MM.1S (cell line): Measurements from ENCODE around the gene ENGASE.

Experiments used
- DNase-seq: peaks from one replicate; pipeline ENCODE4 v3.0.0-alpha.2; 2015
- H2AFZ ChIP-seq: fragments of 300-600 bp; sonication (generic); 2 replicates; pipeline ENCODE4 v1.6.0; 2016; ENCODE audit warnings: antibody characterized with exemption, low read length
- H3F3A ChIP-seq: fragments of 300-600 bp; sonication (generic); 2 replicates; pipeline ENCODE4 v1.6.1; 2016; ENCODE audit warnings: mild to moderate bottlenecking, antibody characterized with exemption, low read length, moderate library complexity, mixed read lengths; ENCODE audit not compliant: insufficient read depth
- H3K27ac ChIP-seq: fragments of 300-600 bp; sonication (generic); 2 replicates; pipeline ENCODE4 v1.5.1; 2016; ENCODE audit warnings: mild to moderate bottlenecking, low read length
- H3K27me3 ChIP-seq: fragments of 300-600 bp; sonication (generic); replicated peaks from 2 replicates; pipeline ENCODE4 v1.6.0; 2016; ENCODE audit warnings: low read length; ENCODE audit not compliant: insufficient read depth
- H3K36me3 ChIP-seq: fragments of 300-600 bp; sonication (generic); replicated peaks from 2 replicates; pipeline ENCODE4 v1.6.1; 2016; ENCODE audit warnings: mild to moderate bottlenecking, low read length, mixed read lengths; ENCODE audit not compliant: insufficient read depth
- H3K4me1 ChIP-seq: fragments of 300-600 bp; sonication (generic); 2 replicates; pipeline ENCODE4 v1.6.1; 2016; ENCODE audit warnings: low read length, mixed read lengths
- H3K4me2 ChIP-seq: fragments of 300-600 bp; sonication (generic); 2 replicates; pipeline ENCODE4 v1.6.0; 2016; ENCODE audit warnings: low read depth, low read length
- H3K4me3 ChIP-seq: fragments of 300-600 bp; sonication (generic); 2 replicates; pipeline ENCODE4 v1.5.1; 2016; ENCODE audit warnings: low read length, mixed read lengths
- H3K79me2 ChIP-seq: fragments of 300-600 bp; sonication (generic); 2 replicates; pipeline ENCODE4 v1.6.1; 2016; ENCODE audit warnings: mixed run types, low read length, mixed read lengths
- H3K9ac ChIP-seq: fragments of 300-600 bp; sonication (generic); 2 replicates; pipeline ENCODE4 v1.6.1; 2016; ENCODE audit warnings: low read length, mixed read lengths
- H3K9me2 ChIP-seq: fragments of 300-600 bp; sonication (generic); replicated peaks from 2 replicates; pipeline ENCODE4 v1.6.1; 2016; ENCODE audit warnings: mild to moderate bottlenecking, low read length, mixed read lengths; ENCODE audit not compliant: insufficient read depth
- H3K9me3 ChIP-seq: fragments of 300-600 bp; sonication (generic); replicated peaks from 2 replicates; pipeline ENCODE4 v1.6.1; 2016; ENCODE audit warnings: mild to moderate bottlenecking, low read length, mixed read lengths; ENCODE audit not compliant: insufficient read depth
- H4K20me1 ChIP-seq: fragments of 300-600 bp; sonication (generic); 2 replicates; pipeline ENCODE4 v1.6.1; 2016; ENCODE audit warnings: mild to moderate bottlenecking, low read length, moderate library complexity, mixed read lengths; ENCODE audit not compliant: insufficient read depth
- EZH2 ChIP-seq: fragments of 300-600 bp; sonication (generic); optimal IDR thresholded peaks from 2 replicates; pipeline ENCODE3; 2017; ENCODE audit warnings: low read depth, mild to moderate bottlenecking, antibody characterized with exemption, low read length, mixed read lengths
- EZH2phosphoT487 ChIP-seq: fragments of 300-600 bp; sonication (generic); IDR thresholded peaks from 2 replicates; pipeline ENCODE4 v1.6.1; 2018; ENCODE audit warnings: antibody characterized with exemption, low read length
- TF ChIP-seq, protein P1 (sequence below): fragments of 300-600 bp; sonication (generic); IDR thresholded peaks from 2 replicates; pipeline ENCODE4 v1.5.1; 2016; ENCODE audit warnings: antibody characterized with exemption, low read length, mixed read lengths

The ENGASE gene

DNA sequence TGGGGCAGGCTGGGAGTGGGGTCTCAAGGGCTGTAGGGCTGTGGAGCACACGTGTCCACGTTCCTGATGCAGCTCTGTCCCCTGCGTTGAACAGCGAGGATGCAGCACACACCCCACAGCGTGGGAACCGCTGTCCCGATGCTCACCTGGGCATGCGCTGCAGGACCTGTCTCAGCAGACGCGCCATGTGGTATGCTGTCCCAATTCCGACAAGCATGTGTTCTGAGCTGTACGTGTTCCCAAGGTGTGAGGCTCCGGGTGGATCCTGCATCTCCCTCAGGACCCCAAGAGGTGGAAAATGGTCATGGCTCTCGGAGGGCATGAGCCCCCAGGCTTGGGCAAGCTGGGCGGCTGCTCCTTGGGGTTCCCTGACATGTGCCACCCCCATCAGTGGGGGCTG is 34.2 kb downstream of the ENGASE start:
- Histone ChIP-seq H3K4me3 (no peak overlapping the region), H3K9me3 (no peaks in the 10 kb centered on the region), H3K9ac (no peak overlapping the region), H3K27me3 (peaks cover 98% of the 10 kb centered on the region), H2AFZ (no peak overlapping the region), H4K20me1 (no peaks in the 10 kb centered on the region), H3K79me2 (no peaks in the 10 kb centered on the region), H3K4me1 (no peaks in the 10 kb centered on the region), H3K27ac (no peak overlapping the region), H3F3A (no peaks in the 10 kb centered on the region), H3K4me2 (no peak overlapping the region), H3K36me3 (no peaks in the 10 kb centered on the region), H3K9me2 (no peaks in the 10 kb centered on the region)
- no peak for DNase-seq
- TF ChIP-seq, protein P1, sequence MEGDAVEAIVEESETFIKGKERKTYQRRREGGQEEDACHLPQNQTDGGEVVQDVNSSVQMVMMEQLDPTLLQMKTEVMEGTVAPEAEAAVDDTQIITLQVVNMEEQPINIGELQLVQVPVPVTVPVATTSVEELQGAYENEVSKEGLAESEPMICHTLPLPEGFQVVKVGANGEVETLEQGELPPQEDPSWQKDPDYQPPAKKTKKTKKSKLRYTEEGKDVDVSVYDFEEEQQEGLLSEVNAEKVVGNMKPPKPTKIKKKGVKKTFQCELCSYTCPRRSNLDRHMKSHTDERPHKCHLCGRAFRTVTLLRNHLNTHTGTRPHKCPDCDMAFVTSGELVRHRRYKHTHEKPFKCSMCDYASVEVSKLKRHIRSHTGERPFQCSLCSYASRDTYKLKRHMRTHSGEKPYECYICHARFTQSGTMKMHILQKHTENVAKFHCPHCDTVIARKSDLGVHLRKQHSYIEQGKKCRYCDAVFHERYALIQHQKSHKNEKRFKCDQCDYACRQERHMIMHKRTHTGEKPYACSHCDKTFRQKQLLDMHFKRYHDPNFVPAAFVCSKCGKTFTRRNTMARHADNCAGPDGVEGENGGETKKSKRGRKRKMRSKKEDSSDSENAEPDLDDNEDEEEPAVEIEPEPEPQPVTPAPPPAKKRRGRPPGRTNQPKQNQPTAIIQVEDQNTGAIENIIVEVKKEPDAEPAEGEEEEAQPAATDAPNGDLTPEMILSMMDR = no peak
- TF ChIP-seq EZH2phosphoT487 (no peak), EZH2 (no peak)

DNA sequence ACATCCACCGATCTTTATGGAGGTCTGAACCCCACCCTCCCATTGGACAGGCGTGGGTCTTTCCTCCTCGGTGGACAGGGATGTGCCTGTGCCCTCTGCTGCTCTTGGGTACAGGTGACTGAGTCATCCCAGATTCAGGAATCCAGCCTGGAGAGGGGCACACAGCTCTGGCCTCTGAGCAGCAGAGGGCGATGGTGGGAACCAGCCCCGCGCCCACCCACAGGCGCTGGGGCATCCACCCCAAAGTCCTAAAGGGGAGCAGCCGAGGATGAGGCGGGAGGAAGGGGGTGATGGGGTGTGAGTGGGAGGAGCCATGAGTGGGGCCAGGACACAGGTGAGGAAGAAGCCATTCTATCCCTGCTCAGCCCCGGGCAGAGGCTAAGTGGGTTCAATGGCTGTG is 35.0 kb downstream of the ENGASE start:
- Histone ChIP-seq H3K27ac (no peak overlapping the region), H3F3A (no peaks in the 10 kb centered on the region), H3K79me2 (no peaks in the 10 kb centered on the region), H3K4me3 (no peak overlapping the region), H2AFZ (no peak overlapping the region), H3K27me3 (peaks cover 98% of the 10 kb centered on the region), H3K9ac (no peak overlapping the region), H3K4me2 (no peak overlapping the region), H3K4me1 (no peaks in the 10 kb centered on the region), H3K36me3 (no peaks in the 10 kb centered on the region), H3K9me3 (no peaks in the 10 kb centered on the region), H4K20me1 (no peaks in the 10 kb centered on the region), H3K9me2 (no peaks in the 10 kb centered on the region)
- TF ChIP-seq, protein P1 = no peak
- no peak for DNase-seq

DNA sequence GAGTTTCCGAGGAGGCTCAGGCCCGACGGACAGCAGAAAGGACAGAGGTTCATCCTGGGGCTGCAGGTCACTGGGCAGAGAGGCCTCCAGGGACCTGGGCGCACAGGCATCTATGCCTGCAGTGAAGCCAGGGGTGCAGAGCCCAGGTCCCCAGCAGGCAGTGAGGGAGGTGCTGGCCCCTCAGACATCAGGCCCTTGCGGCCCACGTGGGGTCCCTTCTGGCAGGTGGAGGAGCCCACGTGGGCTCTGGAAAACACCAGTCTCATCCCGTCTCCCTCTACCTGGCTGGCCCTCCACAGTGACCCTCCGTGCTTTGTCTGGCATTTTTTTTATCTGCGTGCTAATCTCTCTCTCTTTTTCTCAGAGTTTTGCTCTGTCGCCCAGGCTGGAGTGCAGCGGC is 36.5 kb downstream of the ENGASE start:
- no peaks in the 10 kb centered on the region for H3K79me2 ChIP-seq
- TF ChIP-seq EZH2phosphoT487 (no peak), EZH2 (no peak)
- TF ChIP-seq, protein P1 = no peak
- no peaks in the 10 kb centered on the region for H3K36me3 ChIP-seq
- no peaks in the 10 kb centered on the region for H4K20me1 ChIP-seq
- DNase-seq = no peak
- no peaks in the 10 kb centered on the region for H3K9me2 ChIP-seq
- H2AFZ ChIP-seq = no peak overlapping the region
- H3K9me3 ChIP-seq = no peaks in the 10 kb centered on the region
- H3K4me2 ChIP-seq = no peak overlapping the region
- no peak overlapping the region for H3K9ac ChIP-seq
- H3K4me3 ChIP-seq = no peak overlapping the region
- no peak overlapping the region for H3K27ac ChIP-seq
- no peaks in the 10 kb centered on the region for H3K4me1 ChIP-seq
- no peaks in the 10 kb centered on the region for H3F3A ChIP-seq
- H3K27me3 ChIP-seq = peaks cover 98% of the 10 kb centered on the region

DNA sequence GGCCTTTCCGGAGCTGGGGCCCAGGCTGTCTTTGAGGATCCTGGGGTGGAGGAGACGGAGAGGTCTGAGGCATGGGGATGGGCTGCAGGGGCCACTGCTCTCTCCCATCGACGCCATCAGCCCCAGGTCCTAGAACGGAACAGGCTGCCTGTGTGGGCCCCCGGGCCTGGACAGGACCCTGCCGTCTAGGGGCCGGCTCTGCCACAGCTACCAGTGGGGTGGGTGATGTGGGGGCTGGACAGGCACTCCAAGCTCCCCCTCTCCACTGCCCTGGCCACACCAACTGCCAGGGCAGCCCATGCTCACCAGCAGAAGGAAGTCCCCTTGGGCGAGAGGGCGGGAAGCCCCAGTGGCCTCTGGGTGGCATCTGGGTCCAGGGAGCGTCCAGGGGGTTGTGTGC is 37.8 kb downstream of the ENGASE start:
- Histone ChIP-seq H3K27ac (no peak overlapping the region), H4K20me1 (no peaks in the 10 kb centered on the region), H3F3A (no peaks in the 10 kb centered on the region), H2AFZ (no peak overlapping the region), H3K4me3 (no peak overlapping the region), H3K9ac (no peak overlapping the region), H3K9me3 (no peaks in the 10 kb centered on the region), H3K36me3 (no peaks in the 10 kb centered on the region), H3K27me3 (peaks cover 98% of the 10 kb centered on the region), H3K4me2 (no peak overlapping the region), H3K79me2 (no peaks in the 10 kb centered on the region), H3K4me1 (no peaks in the 10 kb centered on the region), H3K9me2 (no peaks in the 10 kb centered on the region)
- no peak for TF ChIP-seq EZH2
- DNase-seq = no peak
